GM23338 (cell line): ENCODE results near the gene PPP1R13L. TPM values are rescaled to one million over a fixed set of nuclear protein-coding genes. Genes with fewer than 3 reads are reported as not detected.

ENCODE experiments used
- ATAC-seq: fragments of 200-7000 bp; cut with Tn5 transposase; 3 replicates; pipeline ENCODE4 v1.9.1; 2020
- DNase-seq: peaks from one replicate; pipeline ENCODE4 v3.0.0-alpha.2; 2015; ENCODE audit warnings: low spot score
- H2AFZ ChIP-seq: fragments of 200-600 bp; sonication (generic); 2 replicates; pipeline ENCODE4 v1.8.0; 2016; ENCODE audit warnings: antibody characterized with exemption, mild to moderate bottlenecking, moderate library complexity
- H3F3A ChIP-seq: fragments of 200-600 bp; sonication (generic); replicated peaks from 2 replicates; pipeline ENCODE4 v1.8.0; 2017; ENCODE audit warnings: antibody characterized with exemption, mixed run types, low read depth
- H3K27ac ChIP-seq: fragments of 200-600 bp; sonication (generic); 2 replicates; pipeline ENCODE4 v1.6.1; 2016; ENCODE audit warnings: low read depth
- H3K27me3 ChIP-seq: fragments of 200-600 bp; sonication (generic); 2 replicates; pipeline ENCODE4 v1.8.0; 2016; ENCODE audit warnings: mild to moderate bottlenecking, mixed run types, moderate library complexity; ENCODE audit not compliant: insufficient read depth
- H3K36me3 ChIP-seq: fragments of 200-600 bp; sonication (generic); 2 replicates; pipeline ENCODE4 v1.8.0; 2016; ENCODE audit warnings: mild to moderate bottlenecking; ENCODE audit not compliant: insufficient read depth
- H3K4me1 ChIP-seq: fragments of 200-600 bp; sonication (generic); 2 replicates; pipeline ENCODE4 v1.8.0; 2016; ENCODE audit warnings: mild to moderate bottlenecking, moderate library complexity; ENCODE audit not compliant: insufficient read depth
- H3K4me2 ChIP-seq: fragments of 200-600 bp; sonication (generic); 2 replicates; pipeline ENCODE4 v1.7.1; 2017; ENCODE audit warnings: mixed run types
- H3K4me3 ChIP-seq: fragments of 200-600 bp; sonication (generic); 2 replicates; pipeline ENCODE4 v1.6.1; 2016; ENCODE audit warnings: mixed run types
- H3K79me2 ChIP-seq: fragments of 200-600 bp; sonication (generic); replicated peaks from 2 replicates; pipeline ENCODE4 v1.8.0; 2017; ENCODE audit warnings: mild to moderate bottlenecking; ENCODE audit not compliant: insufficient read depth
- H3K9me2 ChIP-seq: fragments of 200-600 bp; sonication (generic); 2 replicates; pipeline ENCODE4 v1.8.0; 2017; ENCODE audit not compliant: insufficient read depth
- H4K20me1 ChIP-seq: fragments of 200-600 bp; sonication (generic); replicated peaks from 2 replicates; pipeline ENCODE4 v1.8.0; 2017; ENCODE audit warnings: mild to moderate bottlenecking; ENCODE audit not compliant: insufficient read depth
- H3K27ac Mint-ChIP-seq: 2 replicates; pipeline ENCODE4 v1.8.0; 2020; ENCODE audit warnings: inconsistent platforms, mild to moderate bottlenecking, moderate library complexity, mixed read lengths
- H3K27me3 Mint-ChIP-seq: 3 replicates; pipeline ENCODE4 v1.8.0; 2022; ENCODE audit warnings: low read depth, mild to moderate bottlenecking, moderate library complexity, mixed read lengths, inconsistent platforms; ENCODE audit not compliant: insufficient read depth, poor library complexity
- H3K36me3 Mint-ChIP-seq: 3 replicates; pipeline ENCODE4 v1.8.0; 2021; ENCODE audit warnings: low read depth, mild to moderate bottlenecking, inconsistent platforms, moderate library complexity, mixed read lengths
- H3K4me1 Mint-ChIP-seq: 3 replicates; pipeline ENCODE4 v1.8.0; 2020; ENCODE audit warnings: mild to moderate bottlenecking, inconsistent platforms, mixed read lengths
- H3K4me3 Mint-ChIP-seq: 3 replicates; pipeline ENCODE4 v1.8.0; 2021; ENCODE audit warnings: moderate library complexity, mild to moderate bottlenecking, inconsistent platforms, mixed read lengths
- H3K9me3 Mint-ChIP-seq: 3 replicates; pipeline ENCODE4 v1.8.0; 2020; ENCODE audit warnings: moderate library complexity, mild to moderate bottlenecking, inconsistent platforms, mixed read lengths
- CREB1 ChIP-seq: fragments of 250-450 bp; sonication (Bioruptor Pico); IDR thresholded peaks from 2 replicates; pipeline ENCODE4 v1.5.0; 2020; ENCODE audit warnings: low read depth, mild to moderate bottlenecking, moderate library complexity
- EZH2 ChIP-seq: fragments of 200-600 bp; sonication (generic); IDR thresholded peaks from one replicate; pipeline ENCODE4 v1.8.0; 2017; ENCODE audit warnings: antibody characterized with exemption, mild to moderate bottlenecking, low read depth; ENCODE audit not compliant: unreplicated experiment
- EZH2phosphoT487 ChIP-seq: fragments of 200-600 bp; sonication (generic); IDR thresholded peaks from one replicate; pipeline ENCODE4 v1.8.1; 2018; ENCODE audit warnings: antibody characterized with exemption; ENCODE audit not compliant: unreplicated experiment
- JUNB ChIP-seq: IDR thresholded peaks from one replicate; pipeline ENCODE4 v1.6.1; 2016; ENCODE audit warnings: antibody characterized with exemption; ENCODE audit not compliant: unreplicated experiment
- NANOG ChIP-seq: IDR thresholded peaks from 2 replicates; pipeline ENCODE4 v1.6.1; 2016; ENCODE audit warnings: antibody characterized with exemption, borderline replicate concordance
- POLR2AphosphoS5 ChIP-seq: IDR thresholded peaks from 2 replicates; pipeline ENCODE4 v1.6.1; 2016; ENCODE audit warnings: antibody characterized with exemption, low read depth
- STAT1 ChIP-seq: IDR thresholded peaks from one replicate; pipeline ENCODE4 v1.6.1; 2016; ENCODE audit warnings: antibody characterized with exemption; ENCODE audit not compliant: unreplicated experiment
- ZNF114 ChIP-seq: fragments of 250-450 bp; sonication (Bioruptor Pico); IDR thresholded peaks from 2 replicates; pipeline ENCODE4 v1.5.0; 2020; ENCODE audit warnings: mild to moderate bottlenecking, moderate library complexity
- ZNF331 ChIP-seq: fragments of 250-450 bp; sonication (Bioruptor Pico); IDR thresholded peaks from 2 replicates; pipeline ENCODE4 v1.5.0; 2020; ENCODE audit warnings: low read depth, mild to moderate bottlenecking, moderate library complexity
- polyA plus RNA-seq: library from polyadenylated mRNA; unstranded; fragments of >200 nt; fragmentation: Nextera tagmentation; extraction: Ambion mirVana; gene quantifications from 2 replicates; pipeline ENCODE4 v1.2.1, GENCODE V29; 2016
- total RNA-seq: library from RNA; depleted of rRNA; stranded (reverse); fragments of >200 nt; shearing (Covaris generic); gene quantifications from 2 replicates; pipeline ENCODE4 v1.2.3, GENCODE V29; 2014
- TF ChIP-seq, protein P1 (sequence below), 2 experiments: fragments of 200-600 bp in 1 of 2; sonication (generic) in 1 of 2; conservative IDR thresholded peaks; 2 replicates each; pipeline versions ENCODE4 v1.5.1 to v1.6.1; 2016 to 2017; ENCODE audit warnings: antibody characterized with exemption in 2 of 2, low read depth in 2 of 2, mild to moderate bottlenecking in 2 of 2, moderate library complexity in 1 of 2
- TF ChIP-seq, protein P2 (sequence below): IDR thresholded peaks from one replicate; pipeline ENCODE4 v1.6.1; 2018; ENCODE audit warnings: antibody characterized with exemption; ENCODE audit not compliant: unreplicated experiment
- TF ChIP-seq, protein P3 (sequence below): fragments of 250-450 bp; sonication (Bioruptor Pico); IDR thresholded peaks from 2 replicates; pipeline ENCODE4 v1.5.0; 2020; ENCODE audit warnings: mild to moderate bottlenecking, moderate library complexity
- TF ChIP-seq, protein P4 (sequence below): IDR thresholded peaks from 2 replicates; pipeline ENCODE4 v1.6.1; 2016; ENCODE audit warnings: antibody characterized with exemption

PPP1R13L gene
- total and polyA plus RNA-seq, 2 experiments from 2014 or later = 9.6 to 15.5 TPM

DNA sequence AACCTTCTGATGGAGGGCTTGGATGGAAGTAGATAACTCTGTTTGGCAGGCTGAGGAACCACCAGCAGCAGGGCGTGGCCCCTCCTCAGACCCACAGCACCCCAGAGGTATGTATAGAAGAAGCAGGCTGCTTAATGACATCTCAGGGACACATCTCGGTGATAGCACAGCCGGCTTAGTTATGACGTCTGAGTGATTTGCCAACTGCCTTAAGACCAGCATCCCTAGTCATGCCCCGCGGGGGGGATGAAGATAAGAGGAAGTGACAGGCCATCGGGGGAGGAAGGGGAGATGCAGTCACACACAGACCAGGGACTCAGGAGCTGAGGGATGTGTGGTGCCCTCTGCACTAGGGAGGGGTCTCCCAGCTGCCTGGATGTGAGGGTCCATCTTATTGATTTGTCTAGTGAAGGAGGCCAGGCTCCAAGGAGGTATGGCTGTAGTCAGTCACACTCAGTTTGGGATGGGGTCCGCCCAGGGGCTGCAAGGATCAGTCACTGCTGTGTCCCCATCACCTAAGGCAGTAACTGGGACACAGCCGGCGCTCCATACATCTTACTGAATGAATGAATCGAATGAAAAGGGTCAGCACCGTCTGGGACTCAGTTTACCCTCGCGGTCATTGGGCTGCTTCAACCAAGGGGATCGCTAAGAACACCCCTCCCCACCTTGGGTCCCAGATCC is 38.1 kb upstream of the PPP1R13L start:
- peak overlapping the region; percentile 98 for H2AFZ ChIP-seq
- H4K20me1 ChIP-seq = no peaks in the 10 kb centered on the region
- no peaks in the 10 kb centered on the region for H3K9me3 Mint-ChIP-seq

More for the DNA sequence above, 38.1 kb upstream of the PPP1R13L start:
- Histone ChIP-seq H3K36me3 (no peaks in the 10 kb centered on the region), H3F3A (peaks cover 40% of the 10 kb centered on the region), H3K79me2 (no peaks in the 10 kb centered on the region), H3K27me3 (peaks cover 29% of the 10 kb centered on the region), H3K4me2 (peak overlapping the region; percentile 93), H3K27ac (0 out of 2 replicates have a peak overlapping the region, but pooled peaks have one; percentile 47), H3K4me1 (peaks cover 25% of the 10 kb centered on the region), H3K4me3 (peak overlapping the region; percentile 85), H3K9me2 (no peaks in the 10 kb centered on the region)
- TF ChIP-seq STAT1 (no peak), ZNF114 (no peak), EZH2phosphoT487 (no peak), POLR2AphosphoS5 (no peak), EZH2 (no peak), ZNF331 (no peak), NANOG (no peak), JUNB (no peak), CREB1 (CRISPR knock-in tag) (no peak)
- TF ChIP-seq, protein P1, sequence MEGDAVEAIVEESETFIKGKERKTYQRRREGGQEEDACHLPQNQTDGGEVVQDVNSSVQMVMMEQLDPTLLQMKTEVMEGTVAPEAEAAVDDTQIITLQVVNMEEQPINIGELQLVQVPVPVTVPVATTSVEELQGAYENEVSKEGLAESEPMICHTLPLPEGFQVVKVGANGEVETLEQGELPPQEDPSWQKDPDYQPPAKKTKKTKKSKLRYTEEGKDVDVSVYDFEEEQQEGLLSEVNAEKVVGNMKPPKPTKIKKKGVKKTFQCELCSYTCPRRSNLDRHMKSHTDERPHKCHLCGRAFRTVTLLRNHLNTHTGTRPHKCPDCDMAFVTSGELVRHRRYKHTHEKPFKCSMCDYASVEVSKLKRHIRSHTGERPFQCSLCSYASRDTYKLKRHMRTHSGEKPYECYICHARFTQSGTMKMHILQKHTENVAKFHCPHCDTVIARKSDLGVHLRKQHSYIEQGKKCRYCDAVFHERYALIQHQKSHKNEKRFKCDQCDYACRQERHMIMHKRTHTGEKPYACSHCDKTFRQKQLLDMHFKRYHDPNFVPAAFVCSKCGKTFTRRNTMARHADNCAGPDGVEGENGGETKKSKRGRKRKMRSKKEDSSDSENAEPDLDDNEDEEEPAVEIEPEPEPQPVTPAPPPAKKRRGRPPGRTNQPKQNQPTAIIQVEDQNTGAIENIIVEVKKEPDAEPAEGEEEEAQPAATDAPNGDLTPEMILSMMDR (conservative IDR thresholded peaks at IDR 0.05; ENCODE audit: low read depth in 2 of 2) = no peak
- TF ChIP-seq, protein P2, sequence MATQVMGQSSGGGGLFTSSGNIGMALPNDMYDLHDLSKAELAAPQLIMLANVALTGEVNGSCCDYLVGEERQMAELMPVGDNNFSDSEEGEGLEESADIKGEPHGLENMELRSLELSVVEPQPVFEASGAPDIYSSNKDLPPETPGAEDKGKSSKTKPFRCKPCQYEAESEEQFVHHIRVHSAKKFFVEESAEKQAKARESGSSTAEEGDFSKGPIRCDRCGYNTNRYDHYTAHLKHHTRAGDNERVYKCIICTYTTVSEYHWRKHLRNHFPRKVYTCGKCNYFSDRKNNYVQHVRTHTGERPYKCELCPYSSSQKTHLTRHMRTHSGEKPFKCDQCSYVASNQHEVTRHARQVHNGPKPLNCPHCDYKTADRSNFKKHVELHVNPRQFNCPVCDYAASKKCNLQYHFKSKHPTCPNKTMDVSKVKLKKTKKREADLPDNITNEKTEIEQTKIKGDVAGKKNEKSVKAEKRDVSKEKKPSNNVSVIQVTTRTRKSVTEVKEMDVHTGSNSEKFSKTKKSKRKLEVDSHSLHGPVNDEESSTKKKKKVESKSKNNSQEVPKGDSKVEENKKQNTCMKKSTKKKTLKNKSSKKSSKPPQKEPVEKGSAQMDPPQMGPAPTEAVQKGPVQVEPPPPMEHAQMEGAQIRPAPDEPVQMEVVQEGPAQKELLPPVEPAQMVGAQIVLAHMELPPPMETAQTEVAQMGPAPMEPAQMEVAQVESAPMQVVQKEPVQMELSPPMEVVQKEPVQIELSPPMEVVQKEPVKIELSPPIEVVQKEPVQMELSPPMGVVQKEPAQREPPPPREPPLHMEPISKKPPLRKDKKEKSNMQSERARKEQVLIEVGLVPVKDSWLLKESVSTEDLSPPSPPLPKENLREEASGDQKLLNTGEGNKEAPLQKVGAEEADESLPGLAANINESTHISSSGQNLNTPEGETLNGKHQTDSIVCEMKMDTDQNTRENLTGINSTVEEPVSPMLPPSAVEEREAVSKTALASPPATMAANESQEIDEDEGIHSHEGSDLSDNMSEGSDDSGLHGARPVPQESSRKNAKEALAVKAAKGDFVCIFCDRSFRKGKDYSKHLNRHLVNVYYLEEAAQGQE = no peak
- TF ChIP-seq, protein P3, sequence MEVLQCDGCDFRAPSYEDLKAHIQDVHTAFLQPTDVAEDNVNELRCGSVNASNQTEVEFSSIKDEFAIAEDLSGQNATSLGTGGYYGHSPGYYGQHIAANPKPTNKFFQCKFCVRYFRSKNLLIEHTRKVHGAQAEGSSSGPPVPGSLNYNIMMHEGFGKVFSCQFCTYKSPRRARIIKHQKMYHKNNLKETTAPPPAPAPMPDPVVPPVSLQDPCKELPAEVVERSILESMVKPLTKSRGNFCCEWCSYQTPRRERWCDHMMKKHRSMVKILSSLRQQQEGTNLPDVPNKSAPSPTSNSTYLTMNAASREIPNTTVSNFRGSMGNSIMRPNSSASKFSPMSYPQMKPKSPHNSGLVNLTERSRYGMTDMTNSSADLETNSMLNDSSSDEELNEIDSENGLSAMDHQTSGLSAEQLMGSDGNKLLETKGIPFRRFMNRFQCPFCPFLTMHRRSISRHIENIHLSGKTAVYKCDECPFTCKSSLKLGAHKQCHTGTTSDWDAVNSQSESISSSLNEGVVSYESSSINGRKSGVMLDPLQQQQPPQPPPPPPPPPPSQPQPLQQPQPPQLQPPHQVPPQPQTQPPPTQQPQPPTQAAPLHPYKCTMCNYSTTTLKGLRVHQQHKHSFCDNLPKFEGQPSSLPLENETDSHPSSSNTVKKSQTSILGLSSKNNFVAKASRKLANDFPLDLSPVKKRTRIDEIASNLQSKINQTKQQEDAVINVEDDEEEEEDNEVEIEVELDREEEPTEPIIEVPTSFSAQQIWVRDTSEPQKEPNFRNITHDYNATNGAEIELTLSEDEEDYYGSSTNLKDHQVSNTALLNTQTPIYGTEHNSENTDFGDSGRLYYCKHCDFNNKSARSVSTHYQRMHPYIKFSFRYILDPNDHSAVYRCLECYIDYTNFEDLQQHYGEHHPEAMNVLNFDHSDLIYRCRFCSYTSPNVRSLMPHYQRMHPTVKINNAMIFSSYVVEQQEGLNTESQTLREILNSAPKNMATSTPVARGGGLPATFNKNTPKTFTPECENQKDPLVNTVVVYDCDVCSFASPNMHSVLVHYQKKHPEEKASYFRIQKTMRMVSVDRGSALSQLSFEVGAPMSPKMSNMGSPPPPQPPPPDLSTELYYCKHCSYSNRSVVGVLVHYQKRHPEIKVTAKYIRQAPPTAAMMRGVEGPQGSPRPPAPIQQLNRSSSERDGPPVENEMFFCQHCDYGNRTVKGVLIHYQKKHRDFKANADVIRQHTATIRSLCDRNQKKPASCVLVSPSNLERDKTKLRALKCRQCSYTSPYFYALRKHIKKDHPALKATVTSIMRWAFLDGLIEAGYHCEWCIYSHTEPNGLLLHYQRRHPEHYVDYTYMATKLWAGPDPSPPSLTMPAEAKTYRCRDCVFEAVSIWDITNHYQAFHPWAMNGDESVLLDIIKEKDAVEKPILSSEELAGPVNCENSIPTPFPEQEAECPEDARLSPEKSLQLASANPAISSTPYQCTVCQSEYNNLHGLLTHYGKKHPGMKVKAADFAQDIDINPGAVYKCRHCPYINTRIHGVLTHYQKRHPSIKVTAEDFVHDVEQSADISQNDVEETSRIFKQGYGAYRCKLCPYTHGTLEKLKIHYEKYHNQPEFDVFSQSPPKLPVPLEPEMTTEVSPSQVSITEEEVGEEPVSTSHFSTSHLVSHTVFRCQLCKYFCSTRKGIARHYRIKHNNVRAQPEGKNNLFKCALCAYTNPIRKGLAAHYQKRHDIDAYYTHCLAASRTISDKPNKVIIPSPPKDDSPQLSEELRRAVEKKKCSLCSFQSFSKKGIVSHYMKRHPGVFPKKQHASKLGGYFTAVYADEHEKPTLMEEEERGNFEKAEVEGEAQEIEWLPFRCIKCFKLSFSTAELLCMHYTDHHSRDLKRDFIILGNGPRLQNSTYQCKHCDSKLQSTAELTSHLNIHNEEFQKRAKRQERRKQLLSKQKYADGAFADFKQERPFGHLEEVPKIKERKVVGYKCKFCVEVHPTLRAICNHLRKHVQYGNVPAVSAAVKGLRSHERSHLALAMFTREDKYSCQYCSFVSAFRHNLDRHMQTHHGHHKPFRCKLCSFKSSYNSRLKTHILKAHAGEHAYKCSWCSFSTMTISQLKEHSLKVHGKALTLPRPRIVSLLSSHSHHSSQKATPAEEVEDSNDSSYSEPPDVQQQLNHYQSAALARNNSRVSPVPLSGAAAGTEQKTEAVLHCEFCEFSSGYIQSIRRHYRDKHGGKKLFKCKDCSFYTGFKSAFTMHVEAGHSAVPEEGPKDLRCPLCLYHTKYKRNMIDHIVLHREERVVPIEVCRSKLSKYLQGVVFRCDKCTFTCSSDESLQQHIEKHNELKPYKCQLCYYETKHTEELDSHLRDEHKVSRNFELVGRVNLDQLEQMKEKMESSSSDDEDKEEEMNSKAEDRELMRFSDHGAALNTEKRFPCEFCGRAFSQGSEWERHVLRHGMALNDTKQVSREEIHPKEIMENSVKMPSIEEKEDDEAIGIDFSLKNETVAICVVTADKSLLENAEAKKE = no peak
- TF ChIP-seq, protein P4, sequence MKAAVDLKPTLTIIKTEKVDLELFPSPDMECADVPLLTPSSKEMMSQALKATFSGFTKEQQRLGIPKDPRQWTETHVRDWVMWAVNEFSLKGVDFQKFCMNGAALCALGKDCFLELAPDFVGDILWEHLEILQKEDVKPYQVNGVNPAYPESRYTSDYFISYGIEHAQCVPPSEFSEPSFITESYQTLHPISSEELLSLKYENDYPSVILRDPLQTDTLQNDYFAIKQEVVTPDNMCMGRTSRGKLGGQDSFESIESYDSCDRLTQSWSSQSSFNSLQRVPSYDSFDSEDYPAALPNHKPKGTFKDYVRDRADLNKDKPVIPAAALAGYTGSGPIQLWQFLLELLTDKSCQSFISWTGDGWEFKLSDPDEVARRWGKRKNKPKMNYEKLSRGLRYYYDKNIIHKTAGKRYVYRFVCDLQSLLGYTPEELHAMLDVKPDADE = no peak
- H3K4me1 Mint-ChIP-seq = peaks cover 29% of the 10 kb centered on the region
- DNase-seq (peak; percentile 69), ATAC-seq (peak; percentile 1; the same call in 2 of the 3 replicates)
- H3K27ac Mint-ChIP-seq = no peak overlapping the region
- peaks cover 27% of the 10 kb centered on the region for H3K27me3 Mint-ChIP-seq
- peak overlapping the region; percentile 90 for H3K4me3 Mint-ChIP-seq
- H3K36me3 Mint-ChIP-seq = no peaks in the 10 kb centered on the region; the same call in 2 of the 3 replicates
